Cardiac fibroblast (primary cell): ENCODE data around the gene CCT8L2.
"Not testable (repeated sequence)": the region's sequence is repeated elsewhere in the genome, so short reads cannot be mapped to it uniquely, and the experiment has no call there.

Experiments
- DNase-seq, 2 donors: peaks; one replicate each; pipeline versions ENCODE4 v3.0.0 to v3.0.0-alpha.2; 2010; ENCODE audit warnings: low read depth in 2 of 2
- H3K4me3 ChIP-seq, 2 donors: replicated peaks in 1 of 2; 1 replicate in 1 of 2; 2 replicates in 1 of 2; pipeline ENCODE4 v1.5.1; 2011; ENCODE audit warnings: low read depth in 2 of 2, low read length in 2 of 2, mild to moderate bottlenecking in 2 of 2, moderate library complexity in 1 of 2
- CTCF ChIP-seq: IDR thresholded peaks from one replicate; pipeline ENCODE4 v1.5.1; 2011; ENCODE audit warnings: low read depth, mild to moderate bottlenecking, low read length, inconsistent platforms

CCT8L2 gene, protein sequence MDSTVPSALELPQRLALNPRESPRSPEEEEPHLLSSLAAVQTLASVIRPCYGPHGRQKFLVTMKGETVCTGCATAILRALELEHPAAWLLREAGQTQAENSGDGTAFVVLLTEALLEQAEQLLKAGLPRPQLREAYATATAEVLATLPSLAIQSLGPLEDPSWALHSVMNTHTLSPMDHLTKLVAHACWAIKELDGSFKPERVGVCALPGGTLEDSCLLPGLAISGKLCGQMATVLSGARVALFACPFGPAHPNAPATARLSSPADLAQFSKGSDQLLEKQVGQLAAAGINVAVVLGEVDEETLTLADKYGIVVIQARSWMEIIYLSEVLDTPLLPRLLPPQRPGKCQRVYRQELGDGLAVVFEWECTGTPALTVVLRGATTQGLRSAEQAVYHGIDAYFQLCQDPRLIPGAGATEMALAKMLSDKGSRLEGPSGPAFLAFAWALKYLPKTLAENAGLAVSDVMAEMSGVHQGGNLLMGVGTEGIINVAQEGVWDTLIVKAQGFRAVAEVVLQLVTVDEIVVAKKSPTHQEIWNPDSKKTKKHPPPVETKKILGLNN

DNA sequence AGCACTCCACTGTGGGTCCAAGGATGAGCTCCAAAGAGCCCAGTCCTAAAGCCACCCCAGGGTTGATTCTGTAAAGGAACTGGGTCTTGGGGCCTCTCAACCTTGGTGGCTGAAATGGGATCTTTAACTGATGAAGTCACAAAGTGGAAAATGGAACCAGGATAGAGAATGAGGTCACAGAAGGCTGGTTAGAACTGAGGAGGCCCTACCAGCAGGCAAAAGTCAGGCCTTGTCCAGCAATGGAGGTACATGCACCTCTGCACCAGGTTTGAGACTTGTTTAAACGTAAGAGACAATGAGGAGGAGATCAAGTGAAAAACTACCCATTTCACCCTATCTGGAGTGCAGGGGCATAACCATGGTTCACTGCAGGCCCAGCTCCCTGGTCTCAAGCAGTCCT is at the start of gene CCT8L2:
Gene CCT8L2 (minus strand): TSS at position 101 of the 400 bp plus-strand sequence. CDS start 260 bp downstream, outside the sequence.
- DNase-seq, H3K4me3 ChIP-seq: not testable (repeated sequence)

DNA sequence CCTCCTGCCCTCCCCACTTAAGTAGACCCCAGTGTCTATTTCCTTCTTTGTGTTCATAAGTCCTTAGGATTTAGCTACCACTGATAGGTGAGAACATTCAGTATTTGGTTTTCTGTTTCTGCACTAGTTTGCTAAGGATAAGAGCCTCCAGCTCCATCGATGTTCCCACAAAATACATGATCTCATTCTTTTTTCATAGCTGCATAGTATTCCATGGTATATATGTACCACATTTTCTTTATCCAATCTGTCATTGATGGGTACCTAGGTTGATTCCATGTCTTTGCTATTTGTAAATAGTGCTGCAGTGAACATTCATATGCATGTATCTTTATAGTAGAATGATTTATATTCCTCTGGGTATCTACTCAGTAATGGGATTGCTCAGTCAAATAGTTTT is 42.8 kb upstream of the CCT8L2 start:
- not testable (repeated sequence) for DNase-seq

DNA sequence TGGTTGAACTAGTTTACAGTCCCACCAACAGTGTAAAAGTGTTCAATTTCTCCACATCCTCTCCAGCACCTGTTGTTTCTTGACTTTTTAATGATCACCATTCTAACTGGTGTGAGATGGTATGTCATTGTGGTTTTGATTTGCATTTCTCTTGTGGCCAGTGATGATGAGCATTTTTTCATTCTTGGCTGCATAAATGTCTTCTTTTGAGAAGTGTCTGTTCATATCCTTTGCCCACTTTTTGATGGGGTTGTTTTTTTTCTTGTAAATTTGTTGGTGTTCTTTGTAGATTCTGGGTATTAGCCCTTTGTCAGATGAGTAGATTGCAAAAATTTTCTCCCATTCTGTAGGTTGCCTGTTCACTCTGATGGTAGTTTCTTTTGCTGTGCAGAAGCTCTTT is 41.5 kb upstream of the CCT8L2 start:
- DNase-seq, H3K4me3 ChIP-seq: not testable (repeated sequence)

More for the DNA sequence above, 42.8 kb upstream of the CCT8L2 start:
- H3K4me3 ChIP-seq: not testable (repeated sequence)

DNA sequence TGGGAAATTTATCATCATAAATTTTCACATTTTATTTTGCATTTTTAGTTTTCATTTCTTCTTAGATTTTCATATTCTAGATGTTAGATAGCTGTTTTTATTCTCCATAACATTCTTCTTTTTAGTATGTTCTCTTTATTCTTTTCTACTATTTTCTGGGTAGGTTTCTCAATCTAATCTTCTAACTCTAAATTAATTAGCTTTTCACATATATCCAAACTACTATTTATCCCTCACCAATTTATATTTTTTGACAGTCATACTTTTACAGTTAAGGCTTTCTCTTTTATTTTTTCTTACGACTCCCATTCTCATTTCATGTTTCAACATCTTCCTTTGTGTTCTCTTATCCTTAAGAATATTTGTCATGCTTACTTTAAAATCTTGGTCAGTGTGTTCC is 35.9 kb upstream of the CCT8L2 start:
- not testable (repeated sequence) for H3K4me3 ChIP-seq, DNase-seq

GRCh38 chr22:16625018-16625417 is 32.4 kb upstream of the CCT8L2 start:
- not testable (repeated sequence) for DNase-seq, H3K4me3 ChIP-seq

GRCh38 chr22:16623595-16623994 is 31.0 kb upstream of the CCT8L2 start:
- not testable (repeated sequence) for H3K4me3 ChIP-seq, DNase-seq

DNA sequence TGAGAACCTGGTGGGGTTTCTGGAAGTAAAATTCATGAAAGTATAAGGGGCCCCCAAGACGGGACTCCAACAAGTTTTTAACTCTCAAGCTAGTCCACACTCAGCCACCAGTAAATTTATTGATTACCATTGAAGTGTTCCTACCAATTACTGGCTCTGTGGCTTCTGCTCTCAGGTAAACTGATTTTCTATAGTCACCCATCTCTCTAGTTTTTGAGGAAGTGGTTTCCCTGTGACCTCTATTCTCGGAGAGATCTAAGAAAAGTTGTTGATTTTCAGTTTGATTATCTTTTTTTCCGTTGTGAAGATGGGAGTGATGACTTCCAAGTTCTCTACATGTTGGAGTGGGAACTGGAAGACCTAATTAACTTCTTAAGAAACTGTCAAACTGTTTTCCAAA is 24.9 kb upstream of the CCT8L2 start:
- H3K4me3 ChIP-seq, DNase-seq: not testable (repeated sequence)

DNA sequence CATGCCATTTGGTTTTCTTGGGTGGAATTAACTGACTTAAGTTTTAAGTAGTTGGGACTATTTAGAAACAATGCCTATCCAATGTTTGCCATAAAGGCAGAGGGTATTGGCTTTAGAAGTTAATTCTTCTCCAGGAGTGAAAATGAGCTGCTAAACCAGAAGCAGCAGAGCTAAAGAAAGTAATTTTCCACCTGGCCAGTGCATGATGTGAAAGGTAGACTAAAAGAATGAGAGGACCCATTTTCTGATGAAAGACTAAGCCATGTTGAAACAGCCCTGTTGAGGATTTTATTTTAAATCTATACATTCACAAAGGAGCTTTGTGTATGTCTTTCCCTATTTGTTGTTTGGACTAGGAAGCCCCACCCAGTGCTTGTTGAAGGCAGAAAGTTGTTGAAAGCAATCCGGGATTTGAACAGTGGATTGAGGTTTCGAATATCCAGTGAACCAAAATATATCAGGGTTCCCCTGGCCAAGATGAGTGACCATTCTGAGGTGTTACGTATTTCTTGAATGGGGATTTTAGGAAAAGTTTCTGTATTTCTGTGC is 23.9 kb upstream of the CCT8L2 start:
- H3K4me3 ChIP-seq, DNase-seq: not testable (repeated sequence)

DNA sequence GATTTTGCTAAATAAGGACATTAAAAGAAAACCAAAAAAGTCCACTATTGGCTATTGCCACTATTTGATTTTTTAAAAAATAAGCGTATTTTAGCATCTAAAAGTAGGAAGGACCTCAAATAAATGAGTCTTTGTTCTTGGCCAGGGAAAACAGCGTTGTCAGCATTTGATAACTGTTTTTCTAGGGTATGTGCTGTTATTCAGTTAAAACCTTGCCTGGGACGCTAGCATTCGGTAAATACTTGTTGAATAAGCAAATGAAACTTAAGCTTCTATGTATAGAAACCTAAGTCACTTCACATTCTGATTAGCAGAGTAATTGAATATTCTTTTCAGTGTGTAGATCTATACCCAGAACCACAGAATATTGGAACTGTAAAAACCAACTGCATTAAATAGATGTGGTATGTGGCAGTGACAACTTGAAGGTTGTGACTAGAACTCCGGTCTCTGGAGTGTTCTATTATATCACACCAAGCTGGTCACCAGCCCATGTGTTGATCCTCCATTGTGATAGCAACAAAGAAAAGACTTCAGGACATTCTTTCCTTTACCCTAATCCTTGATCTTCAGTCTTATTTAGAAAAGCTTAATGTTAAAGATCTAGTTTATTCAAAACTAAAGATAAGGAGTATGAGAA is 23.1 kb upstream of the CCT8L2 start:
- not testable (repeated sequence) for DNase-seq, H3K4me3 ChIP-seq

GRCh38 chr22:16609548-16610261 is 17.1 kb upstream of the CCT8L2 start:
- TF ChIP-seq CTCF: no peak
- H3K4me3 ChIP-seq: peak overlapping the region; percentile 21 to 26
- DNase-seq: no peak

DNA sequence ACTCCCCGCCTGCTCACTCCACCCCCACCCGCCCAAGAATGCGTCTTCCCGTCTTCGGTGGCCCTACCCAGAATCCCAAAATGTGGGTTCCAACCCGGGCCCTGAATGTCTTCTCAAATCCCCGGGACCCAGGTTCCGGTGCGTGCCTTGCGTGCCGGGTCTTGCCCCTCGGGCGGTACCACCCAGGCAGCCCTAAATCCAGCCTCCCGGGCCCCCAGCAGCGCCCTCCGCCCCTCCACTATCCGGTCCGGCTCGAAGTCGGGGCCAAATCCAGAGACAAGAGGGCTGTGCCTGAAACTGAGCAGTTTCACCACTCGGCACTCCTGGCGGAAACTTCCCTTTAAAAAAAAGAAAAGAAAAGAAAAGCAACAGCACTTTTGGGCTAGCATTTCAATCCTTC is 16.3 kb upstream of the CCT8L2 start:
- no peak for TF ChIP-seq CTCF
- no peak overlapping the region for H3K4me3 ChIP-seq
- no peak for DNase-seq

- H3K4me3 ChIP-seq, DNase-seq: not testable (repeated sequence)
These were observed 11.8 kb upstream of the CCT8L2 start for GRCh38 chr22:16604257-16604998.

- not testable (repeated sequence) for DNase-seq, H3K4me3 ChIP-seq
These were observed 11.2 kb upstream of the CCT8L2 start for GRCh38 chr22:16603770-16604242.
